Measurements from ENCODE around the gene SLC7A4.

The SLC7A4 gene

DNA sequence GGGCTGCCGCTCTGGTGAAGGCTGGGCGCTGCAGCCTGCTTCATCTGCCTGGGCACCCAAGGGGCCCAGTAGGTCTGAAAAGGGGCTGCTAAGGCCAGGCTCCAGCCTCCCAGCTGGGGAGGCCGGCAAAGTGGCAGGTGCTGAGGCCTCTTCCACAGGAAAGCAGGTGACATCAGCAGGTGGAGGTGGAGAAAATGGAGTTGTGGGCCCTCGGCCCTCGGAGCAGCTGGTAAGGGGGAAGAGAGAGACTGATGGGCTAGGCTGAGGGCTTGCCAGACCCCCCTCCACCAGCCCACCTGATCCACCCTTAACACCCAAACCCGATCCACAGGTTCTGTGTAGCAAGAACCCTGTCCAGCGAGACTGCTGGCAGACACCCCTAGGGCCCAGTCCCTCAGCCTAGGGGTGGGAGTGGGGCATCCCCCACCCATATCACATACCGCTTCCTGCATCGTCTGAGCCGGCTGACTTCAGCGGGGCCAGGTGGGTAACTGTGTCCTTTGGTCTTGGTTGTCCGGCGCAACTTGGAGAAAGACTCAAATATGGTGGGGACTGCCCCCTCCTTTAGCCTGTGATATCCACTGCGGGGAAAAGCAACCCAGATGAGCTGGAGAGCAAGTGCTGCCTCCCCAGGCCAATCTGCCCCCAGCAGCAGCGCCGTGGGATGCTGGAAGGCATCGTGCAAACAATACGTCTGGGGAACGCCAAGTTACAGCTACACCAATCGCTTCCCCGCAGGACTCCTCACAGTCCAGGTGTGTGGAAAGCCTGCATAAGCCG is 32.0 kb downstream of the SLC7A4 start:
- FAIRE-seq (peak; percentile 42), DNase-seq (ENCODE audit: low spot score) (no peak)

DNA sequence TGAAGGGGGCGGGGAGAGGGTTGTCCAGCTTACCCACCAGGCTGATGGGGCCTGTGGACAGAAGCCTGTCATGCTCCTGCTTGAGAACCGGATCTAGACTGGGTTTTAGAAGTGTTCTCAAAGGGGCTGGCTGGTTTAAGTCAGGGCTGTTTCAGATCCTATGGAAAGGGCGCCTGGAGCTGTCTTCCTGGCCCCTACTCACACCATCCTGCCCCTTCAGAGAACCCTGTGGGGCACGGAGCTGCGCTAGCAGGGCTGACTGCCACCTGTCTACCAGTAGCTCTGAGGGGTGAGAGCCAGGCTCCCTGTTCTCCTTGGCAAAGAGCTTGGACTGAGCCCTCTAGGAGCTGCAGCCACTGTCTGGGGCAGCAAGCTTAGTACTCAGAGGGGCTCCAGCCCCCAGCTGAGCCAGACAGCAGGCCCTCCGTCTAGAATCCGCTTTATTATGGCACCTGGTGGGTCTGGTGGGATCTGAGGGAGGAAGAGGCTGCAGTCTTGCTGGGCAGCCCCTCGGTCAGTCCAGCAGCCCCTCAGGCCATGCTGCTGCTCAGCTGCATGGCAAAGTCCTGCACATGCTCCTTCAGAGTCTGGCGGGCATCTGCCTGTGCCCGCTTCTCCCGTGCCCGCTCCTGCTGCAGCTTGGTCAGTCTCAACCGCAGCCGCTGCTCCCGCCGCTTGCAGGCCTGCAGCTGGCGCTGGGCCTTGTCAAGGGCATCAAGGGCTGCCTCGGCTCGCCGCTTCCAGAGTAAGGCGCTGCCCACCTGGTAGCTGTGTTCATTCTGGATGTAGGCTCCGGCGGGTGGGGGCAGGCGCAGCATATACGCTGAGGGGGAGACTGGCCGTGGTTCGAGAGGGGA is 32.8 kb downstream of the SLC7A4 start:
- FAIRE-seq (no peak), DNase-seq (ENCODE audit: low spot score) (no peak)

DNA sequence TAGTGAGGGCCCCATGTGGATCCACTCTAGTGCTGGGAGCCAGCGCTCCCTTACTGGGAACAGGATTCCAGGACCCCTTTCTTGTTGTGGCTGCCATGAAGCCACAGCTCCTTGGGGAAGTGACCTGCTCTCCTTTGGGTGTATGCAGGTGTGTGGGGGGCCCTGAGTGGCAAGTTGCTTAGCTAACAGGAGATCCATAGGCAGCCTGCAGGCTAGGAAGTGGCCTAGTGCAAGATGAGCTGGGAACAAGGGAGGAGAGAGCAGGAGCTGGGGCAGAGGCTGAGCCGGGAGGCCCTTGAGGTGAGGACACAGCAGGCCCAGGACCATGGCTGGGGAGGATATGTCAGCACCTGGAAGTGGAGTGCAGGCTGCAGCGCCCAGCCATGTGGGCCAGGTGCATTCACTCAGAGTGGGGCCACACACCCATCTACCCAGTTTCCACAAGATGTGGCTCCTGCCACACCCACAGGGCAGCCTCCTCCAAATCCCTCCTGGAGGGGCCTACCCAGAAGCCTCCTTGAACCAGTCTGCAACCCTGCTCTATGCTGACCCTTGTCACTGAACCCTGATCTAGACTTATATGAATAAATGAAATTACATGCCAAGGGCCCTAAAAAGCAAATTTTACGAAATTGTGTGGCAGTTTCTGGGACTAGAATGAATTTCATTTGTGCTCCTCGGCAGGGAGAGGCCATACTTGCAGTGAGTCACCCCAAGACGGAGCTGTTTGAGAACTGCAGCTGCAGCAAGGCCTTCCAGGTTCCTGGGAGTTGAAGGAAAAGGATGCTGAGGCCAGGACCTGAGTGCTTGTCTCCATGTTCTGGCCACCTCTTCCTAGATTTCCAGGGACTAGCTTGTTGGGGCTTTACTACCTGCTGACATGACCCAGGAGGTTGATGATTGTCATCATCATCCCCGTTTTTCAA is 33.7 kb downstream of the SLC7A4 start:
- FAIRE-seq (no peak), DNase-seq (ENCODE audit: low spot score) (no peak)

DNA sequence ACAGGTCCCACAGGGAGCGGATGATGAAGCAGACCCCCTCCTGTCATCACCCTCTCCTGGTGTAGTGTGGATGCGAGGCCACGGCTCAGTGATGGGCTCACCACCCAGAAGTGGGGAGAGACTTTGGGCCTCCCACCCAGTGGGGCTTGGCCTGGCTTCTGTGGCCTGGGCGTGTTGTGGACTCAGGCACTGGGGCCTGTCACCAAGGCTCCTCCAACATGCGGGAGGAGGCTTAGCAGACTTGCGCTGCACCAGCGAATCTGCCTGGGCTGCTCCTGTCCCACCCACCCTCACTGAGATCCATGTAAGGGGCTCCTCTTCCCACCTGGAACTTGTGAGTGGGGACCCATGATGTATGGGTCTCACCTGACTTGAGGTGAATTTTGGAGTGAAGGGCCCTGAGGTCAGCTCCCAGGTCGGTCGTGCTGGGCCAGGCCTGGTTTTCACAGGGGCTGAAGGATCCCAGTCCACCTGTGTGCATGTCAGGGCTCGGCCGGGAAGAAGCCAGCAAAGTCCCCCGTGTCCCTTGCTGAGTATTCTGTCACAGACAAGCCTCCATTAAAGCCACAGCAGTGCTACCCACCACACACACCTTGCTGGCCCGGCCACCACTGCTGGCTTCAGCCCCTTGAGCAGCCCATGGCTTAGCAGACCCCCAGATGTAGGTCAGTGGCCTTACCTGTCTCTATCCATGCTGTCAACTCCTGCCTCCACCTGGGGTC is 34.7 kb downstream of the SLC7A4 start:
- FAIRE-seq, result no peak
- DNase-seq (ENCODE audit: low spot score), result no peak

DNA sequence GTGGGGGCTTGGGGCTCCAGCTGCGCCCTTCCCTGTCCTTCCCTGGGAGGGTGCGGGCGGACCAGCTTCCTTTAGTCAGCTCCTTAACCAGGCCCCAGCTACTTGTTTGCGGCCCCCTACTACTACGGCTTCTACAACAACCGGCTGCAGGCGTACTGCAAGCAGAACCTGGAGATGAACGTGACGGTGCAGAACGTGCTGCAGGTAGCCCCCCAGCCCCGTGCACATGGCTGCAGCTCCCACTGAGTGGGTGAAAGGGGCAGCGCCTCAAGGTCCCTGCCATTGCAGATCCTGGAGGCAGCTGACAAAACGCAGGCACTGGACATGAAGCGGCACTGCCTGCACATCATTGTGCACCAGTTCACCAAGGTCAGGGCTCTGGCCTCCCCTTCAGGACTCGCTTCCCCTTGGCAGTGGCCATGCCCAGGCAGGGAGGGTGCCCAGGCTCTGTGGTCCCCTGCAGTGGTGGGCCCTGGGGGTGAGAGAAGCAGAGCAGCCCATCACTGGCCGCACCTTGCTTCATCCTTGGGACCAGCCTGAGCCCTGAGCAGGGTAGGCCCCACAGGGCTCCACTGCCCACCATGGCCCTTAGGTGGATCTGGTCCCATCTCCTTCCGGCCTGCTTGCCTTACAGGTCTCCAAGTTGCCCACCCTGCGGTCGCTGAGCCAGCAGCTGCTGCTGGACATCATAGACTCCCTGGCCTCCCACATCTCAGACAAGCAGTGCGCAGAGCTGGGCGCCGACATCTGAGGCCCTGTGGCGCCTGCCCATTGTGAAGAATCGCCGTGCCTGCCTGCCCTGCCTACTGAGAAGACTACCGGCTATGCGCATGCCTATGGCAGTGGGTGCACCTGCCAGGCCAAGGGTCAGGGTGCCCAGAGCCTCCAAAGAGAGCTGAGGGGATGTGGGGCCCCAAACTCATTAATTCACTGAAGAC is 35.5 kb downstream of the SLC7A4 start:
- FAIRE-seq, result peak; percentile 81
- no peak for DNase-seq (ENCODE audit: low spot score)

DNA sequence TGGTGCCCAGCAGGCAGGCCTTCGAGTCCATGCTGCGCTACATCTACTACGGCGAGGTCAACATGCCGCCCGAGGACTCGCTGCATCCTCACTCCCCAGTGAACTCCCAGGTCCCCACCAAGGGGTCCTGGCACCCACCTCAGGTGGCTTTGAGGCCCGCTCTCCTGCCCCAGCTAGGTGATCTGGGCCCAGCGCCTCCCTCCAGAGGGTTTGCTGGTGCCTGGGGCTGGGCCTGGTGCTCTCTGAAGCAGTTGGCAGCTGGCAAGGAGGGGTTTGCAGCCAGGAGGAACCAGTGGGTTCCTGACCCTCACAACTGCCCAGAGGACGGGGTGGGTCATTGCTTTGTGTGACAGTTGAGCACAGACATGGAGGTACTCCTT is 36.3 kb downstream of the SLC7A4 start:
- no peak for DNase-seq (ENCODE audit: low spot score)
- no peak for FAIRE-seq

DNA sequence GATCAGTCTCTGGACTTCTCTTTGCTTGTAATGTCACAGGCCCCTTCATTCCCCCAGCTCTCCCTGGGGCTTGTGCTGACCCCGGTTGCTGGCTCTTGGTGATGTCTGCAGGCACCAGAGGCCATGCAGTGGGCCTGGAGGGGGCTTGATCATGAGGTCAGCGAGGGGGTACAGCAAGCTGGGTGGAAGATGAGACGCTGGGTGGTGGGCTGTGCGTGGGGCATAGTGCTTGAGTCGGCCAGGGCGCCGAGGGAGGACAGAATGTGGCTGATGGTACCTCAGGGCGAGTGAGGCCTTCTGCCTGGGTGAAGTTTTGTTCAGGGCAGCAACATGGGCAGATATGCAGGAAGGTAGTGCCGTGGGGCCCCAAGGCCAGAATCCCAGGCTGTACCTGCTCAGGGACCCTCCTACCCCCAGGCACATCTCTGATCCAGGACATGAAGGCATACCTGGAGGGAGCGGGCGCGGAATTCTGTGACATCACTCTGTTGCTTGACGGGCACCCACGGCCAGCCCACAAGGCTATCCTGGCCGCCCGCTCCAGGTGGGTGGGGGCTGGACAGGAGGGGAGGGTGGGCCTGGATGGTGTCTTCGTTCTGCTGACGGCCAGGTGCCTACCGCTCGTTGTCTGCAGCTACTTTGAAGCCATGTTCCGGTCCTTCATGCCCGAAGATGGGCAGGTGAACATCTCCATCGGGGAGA is 36.9 kb downstream of the SLC7A4 start:
- no peak for FAIRE-seq
- DNase-seq (ENCODE audit: low spot score), result no peak

DNA sequence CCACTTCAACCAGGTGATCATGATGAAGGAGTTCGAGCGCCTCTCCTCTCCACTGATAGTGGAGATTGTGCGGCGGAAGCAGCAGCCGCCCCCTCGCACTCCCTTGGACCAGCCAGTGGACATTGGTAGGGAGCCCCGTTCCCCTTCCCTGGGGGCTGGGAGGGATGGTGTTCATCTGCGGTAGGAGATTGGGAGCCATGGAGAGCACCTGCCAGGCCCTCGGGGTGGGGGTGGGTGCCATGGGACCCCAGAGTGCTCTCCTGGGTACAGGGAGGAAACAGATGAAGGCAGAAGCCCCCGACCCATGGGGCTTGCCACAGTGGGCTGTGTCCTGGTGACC is 37.5 kb downstream of the SLC7A4 start:
- DNase-seq (ENCODE audit: low spot score), result no peak
- FAIRE-seq, result no peak

DNA sequence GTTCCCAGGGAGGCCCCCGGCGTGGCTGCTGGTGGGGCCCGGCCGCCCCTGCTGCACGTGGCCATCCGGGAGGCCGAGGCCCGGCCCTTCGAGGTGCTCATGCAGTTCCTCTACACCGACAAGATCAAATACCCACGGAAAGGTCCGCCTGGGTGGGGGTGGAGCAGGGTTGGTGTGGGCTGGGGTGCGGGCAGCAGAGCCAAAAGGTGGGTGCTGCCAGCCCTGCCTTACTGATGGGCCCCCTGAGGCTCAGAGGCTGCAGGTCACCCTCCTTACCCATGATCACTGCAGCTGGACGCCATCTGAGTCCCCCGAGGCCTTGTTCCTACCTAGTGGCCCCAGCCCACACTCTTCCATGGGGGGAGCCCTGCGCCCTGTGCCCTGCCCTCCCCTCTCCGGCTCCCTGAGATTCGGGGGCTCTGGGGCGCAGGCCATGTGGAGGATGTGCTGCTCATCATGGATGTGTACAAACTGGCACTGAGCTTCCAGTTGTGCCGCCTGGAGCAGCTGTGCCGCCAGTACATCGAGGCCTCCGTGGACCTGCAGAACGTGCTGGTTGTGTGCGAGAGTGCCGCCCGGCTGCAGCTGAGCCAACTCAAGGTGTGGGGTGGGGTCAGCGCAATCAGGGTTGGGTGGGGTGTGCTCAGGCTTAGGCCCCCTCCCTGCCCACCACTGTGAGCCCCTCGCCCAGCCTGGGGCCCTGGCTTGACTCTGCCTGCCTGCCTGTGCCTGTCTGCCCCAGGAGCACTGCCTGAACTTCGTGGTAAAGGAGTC is 38.0 kb downstream of the SLC7A4 start:
- FAIRE-seq (no peak), DNase-seq (ENCODE audit: low spot score) (no peak)

DNA sequence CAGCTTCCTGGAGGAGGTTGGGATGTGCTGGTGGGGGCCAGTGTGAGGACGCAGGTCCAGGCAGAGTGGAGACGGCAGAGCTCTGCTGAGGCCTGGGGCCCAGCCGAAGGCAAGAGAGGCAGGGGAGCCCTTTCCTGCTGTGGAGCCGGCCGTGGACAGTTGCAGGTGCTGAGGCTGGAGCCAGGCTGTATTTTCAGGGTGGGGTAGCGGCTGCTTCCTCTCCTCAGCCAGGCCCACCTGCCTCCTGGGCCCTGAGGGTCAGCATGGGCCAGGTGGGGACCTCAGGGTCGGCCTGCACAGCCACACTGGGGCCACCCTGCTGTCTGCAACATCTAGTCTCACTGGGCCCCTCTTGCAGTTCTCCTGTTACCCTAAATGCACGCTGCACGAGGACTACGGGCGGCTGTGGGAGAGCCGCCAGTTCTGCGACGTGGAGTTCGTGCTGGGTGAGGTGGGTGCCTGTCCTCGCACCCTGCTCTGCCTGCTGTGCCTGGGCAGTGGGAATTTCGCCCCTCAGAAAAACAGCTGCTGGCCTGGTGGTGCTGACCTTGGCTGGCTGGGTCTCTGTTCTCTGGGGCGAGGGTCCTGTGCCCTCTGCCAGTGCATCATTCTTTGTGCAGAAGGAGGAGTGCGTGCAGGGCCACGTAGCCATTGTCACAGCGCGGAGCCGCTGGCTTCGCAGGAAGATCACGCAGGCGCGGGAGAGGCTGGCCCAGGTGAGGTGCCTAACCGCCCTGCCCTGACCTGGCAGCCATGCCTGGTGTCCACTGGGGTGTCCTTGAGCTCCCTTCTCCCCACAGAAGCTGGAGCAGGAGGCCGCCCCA is 38.8 kb downstream of the SLC7A4 start:
- no peak for FAIRE-seq
- no peak for DNase-seq (ENCODE audit: low spot score)

DNA sequence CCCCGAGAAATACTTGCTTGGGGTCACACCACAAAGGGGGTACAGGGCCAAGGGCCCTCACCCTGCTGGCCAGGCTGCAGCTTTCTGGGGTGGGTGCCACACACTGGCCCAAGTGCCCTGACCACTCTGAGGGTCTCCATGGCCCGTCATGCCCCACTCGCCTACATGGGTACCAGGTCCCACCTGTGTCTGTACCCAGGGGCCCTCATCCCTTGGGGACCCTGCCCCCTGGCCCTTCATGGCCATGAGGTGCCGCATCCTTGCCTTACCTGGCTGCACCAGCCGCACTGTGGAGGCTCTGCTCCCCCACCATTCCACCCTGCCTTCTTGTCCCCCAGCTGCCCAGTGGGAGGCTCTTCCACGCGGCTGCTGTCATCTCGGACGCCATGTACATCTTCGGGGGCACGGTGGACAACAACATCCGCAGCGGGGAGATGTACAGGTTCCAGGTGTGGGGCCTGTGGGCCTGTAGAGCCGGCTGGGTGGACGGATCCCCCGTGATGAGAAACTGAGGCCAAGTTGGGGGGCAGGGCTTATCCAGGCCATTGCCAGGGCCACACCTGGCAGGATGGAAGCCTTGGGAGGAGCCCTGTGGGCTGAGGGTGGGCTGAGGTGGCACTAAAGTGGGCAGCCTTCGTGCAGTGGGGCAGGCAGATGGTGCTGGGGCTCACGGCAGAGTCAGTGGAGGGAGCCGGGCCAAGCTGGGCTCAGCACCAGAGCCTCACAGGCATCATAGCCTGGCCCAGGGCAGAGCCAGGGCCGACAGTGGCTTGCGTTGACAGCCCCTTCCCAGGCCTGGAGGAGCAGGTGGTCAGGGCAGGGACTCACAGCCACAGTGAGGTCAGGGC is 39.7 kb downstream of the SLC7A4 start:
- FAIRE-seq (no peak), DNase-seq (ENCODE audit: low spot score) (no peak)

DNA sequence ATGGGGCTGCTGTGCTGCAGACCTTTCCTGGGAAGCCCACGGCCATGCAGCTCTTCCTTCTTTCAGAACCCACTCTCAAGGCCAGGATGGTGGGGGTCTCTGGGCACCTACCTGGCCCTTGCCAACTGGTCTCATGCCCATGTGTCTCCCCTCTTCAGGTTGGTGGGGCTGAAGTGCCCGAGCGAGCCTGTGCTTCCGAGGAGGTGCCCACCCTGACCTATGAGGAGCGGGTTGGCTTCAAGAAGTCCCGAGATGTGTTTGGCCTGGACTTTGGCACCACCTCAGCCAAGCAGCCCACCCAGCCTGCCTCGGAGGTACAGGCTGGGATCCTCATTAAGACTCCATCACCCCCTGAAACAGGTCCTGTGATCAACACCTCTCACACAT is 40.3 kb downstream of the SLC7A4 start:
- no peak for DNase-seq (ENCODE audit: low spot score)
- peak; percentile 13 for FAIRE-seq

DNA sequence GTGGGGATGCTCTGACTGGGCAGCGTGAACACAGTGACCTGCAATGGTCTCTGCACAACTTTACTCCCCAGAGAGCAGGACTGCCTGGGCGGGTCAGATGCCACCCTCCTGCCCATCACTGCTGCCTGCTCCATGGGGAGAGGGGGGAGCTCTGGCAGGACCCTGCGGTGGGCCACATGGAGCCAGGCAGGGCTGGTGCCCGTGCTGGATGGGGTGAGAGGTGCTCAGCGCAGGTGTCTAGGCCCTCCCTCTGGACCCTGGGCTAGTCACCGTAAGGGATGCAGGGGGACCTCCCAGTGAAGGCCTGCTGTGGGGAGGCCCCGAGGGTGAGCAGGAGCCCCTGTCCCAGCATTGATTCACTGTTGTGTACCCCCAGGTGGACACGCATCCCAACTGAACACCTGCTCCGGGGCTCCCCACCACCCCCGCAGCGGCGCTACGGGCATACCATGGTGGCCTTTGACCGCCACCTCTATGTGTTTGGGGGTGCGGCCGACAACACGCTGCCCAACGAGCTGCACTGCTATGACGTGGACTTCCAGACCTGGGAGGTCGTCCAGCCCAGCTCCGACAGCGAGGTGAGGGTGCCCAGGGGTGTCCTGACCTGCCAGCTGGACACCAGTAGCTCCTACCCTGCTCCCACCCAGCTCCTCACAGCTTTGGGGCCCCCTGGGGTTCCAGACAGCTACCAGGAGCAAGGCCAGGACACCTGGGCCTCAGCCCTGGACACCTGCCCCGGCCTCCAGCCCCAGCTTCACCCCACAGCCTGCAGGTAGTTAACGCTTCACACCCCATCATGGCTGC is 40.9 kb downstream of the SLC7A4 start:
- DNase-seq (ENCODE audit: low spot score), result no peak
- FAIRE-seq, result no peak

DNA sequence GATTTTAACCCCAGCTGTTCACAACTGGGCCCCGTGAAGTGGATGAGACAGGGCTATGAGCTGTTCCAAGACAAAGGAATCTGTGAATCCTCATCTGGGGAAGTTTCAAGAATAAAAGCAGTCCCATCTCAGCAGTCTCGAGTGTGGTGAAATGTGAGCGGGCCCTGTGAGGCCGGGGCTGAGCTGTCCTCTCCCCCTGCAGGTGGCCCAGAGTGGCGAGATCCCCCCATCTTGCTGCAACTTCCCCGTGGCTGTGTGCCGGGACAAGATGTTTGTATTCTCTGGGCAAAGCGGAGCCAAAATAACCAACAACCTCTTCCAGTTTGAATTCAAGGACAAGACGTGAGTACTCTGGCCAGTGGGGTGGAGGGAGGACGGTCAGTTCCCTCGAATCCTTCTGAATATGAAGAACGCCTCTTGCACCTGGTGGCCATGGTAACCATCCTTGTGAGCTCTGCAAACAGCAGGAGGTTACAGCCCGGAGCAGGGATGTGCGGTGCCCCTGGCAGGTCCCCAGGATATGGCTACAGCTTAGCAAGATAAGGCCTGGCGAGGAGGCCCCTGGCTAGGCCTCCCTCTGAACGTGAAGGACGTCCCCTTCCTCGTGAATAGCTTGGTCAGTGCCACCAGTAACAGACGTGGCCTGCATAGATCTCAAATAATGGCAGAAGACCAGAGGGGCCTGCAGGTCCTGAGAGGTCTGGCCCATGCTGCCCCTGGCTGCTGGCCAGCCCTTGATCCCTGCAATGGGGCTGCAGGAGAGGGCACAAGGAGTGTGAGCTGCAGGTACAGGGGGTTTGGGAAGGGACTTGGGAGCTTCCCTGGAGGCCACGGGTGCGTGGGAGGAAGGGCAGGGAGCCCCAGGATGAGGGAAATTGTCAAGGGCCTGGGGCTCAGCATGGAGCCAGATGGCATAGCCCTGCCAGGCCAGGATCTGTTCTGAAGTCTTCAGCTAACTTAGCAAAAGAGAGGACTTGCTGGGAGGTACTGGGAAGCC is 41.9 kb downstream of the SLC7A4 start:
- DNase-seq (ENCODE audit: low spot score) (no peak), FAIRE-seq (no peak)
